ENCODE measurements around the gene CENPI.
A peak's percentile ranks its signal among the peaks of the same experiment; 100 is the strongest.
"Not testable (repeated sequence)": the region's sequence is repeated elsewhere in the genome, so short reads cannot be mapped to it uniquely, and the experiment has no call there.

CENPI gene, protein sequence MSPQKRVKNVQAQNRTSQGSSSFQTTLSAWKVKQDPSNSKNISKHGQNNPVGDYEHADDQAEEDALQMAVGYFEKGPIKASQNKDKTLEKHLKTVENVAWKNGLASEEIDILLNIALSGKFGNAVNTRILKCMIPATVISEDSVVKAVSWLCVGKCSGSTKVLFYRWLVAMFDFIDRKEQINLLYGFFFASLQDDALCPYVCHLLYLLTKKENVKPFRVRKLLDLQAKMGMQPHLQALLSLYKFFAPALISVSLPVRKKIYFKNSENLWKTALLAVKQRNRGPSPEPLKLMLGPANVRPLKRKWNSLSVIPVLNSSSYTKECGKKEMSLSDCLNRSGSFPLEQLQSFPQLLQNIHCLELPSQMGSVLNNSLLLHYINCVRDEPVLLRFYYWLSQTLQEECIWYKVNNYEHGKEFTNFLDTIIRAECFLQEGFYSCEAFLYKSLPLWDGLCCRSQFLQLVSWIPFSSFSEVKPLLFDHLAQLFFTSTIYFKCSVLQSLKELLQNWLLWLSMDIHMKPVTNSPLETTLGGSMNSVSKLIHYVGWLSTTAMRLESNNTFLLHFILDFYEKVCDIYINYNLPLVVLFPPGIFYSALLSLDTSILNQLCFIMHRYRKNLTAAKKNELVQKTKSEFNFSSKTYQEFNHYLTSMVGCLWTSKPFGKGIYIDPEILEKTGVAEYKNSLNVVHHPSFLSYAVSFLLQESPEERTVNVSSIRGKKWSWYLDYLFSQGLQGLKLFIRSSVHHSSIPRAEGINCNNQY
- 0.88 to 6.5 (median 2.9) reads per million in 4 experiments for total RNA-seq

DNA sequence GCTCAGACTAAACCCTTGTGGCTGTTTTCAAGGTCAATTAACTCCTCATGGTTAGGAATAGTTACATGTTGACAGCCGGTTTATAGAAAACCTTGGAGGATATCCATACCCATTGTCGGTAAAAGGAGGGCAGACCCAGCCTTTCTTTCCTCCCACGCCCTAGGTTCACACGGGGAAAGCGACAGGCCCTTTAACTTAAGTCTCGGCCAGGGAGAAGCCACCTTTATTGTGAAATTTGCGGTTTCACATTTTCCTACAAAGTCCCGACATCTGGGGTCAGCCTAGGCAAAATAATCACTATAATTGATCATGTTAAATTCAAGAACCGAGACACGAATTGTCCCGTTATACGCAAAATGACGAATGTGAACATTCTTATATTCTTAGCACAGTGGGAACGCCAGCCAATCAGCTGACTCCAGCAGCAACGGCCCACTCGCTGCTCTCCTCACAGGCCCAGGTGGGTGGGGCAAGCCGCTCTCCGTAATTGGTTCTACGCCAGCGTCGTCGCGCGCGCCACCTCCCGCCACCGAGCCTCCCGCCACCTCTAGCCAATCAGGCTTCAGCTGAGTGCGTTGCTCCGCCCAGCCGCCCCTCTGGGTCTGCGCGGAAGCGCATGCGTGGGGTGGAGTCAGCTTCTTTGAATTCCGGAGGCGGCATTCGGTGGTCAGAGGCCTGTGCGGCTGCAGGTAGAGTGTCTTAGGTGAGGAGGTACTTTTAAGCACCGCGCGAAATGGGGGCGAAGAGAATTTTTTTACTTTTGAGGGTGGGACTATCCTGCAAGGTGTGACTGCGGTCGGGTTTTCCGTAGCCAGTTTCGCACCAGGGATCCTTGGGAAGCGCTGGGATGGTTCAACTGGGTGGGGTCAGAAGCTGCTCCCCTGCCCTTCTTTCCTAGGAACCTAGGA is at the start of gene CENPI:
TSS of gene CENPI (plus strand) at position 659 of the 908 bp plus-strand sequence. CDS start 2,867 bp downstream, outside the sequence.
- peak; percentile 90 for DNase-seq

DNA sequence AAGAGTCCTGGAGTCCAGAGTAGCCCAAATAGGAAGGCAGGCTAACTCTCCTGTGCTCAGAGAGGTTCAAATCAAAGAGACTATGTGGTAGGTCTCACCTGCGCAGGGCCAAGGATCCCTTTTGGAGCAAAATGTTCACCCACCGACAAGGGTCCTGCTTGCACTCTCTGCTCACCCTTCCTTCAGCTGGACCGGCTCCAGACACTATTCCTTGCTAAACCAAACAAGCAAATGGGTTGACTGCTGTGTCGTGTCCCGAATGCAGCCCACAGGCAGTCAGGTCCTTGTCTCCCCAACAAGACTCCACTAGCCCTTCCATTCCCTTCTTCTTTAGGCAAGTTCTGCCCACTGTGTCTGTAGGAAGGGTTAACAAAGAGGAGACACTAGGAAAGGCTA is 46.9 kb upstream of the CENPI start:
- DNase-seq, result no peak

DNA sequence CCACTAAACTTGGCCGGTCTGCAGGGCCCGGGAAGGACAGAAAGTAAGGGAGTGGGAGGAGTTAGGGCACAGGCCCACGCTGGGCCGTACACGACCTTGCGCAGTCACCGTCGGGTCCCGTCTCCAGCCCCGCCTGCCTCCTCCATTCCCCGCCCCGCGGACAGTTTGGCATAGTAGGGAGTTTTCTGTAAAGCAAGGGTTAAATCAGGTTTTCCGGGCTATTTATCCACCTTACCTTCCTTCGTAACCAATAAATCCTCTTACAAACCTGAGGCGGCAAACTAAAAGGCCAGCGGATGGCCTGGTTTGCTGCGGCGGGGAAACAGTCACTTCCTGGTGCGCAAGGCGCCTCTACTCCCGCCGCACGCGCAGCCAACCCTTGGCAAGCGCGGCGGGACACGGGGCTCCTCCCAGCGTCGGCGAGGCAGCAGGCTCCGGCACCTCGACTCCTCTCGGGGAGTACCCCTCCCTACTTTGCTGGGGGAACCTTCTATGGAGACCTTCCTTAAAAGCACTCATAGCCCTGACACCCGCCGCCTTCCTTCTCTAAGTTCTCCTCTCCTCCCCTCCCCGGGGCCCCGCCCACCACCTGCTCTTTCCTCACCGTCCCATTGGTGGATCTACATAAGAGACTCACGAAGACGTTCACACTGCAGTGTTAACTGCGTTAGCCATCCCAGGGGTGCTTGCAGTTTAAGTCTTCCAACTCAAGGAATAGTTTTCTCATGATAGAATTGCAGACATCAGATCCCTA is 46.3 kb upstream of the CENPI start, which contains the start of gene TRMT2B:
TSS of gene TRMT2B (minus strand) at position 563 of the 754 bp plus-strand sequence. CDS start 9,822 bp downstream, outside the sequence.
- DNase-seq, result peak; percentile 65

DNA sequence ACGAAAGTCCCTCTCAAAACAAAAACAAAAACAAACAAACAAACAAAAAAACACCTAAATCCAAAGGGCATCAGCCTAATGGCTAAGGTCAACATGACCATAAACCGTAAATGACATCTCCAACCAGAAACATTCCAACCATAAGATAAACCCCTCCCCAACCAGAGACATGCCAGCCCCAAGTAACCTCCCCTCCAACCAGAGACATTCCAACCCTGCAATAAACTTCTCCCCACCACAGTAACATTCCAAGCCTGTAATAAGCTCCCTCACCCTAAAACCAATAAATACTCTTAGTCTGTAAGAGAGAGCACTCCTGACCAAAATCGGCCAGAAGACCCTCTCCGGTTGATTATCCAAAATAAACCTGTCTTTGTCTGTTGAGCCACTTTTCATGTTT is 41.5 kb upstream of the CENPI start:
- not testable (repeated sequence) for DNase-seq

DNA sequence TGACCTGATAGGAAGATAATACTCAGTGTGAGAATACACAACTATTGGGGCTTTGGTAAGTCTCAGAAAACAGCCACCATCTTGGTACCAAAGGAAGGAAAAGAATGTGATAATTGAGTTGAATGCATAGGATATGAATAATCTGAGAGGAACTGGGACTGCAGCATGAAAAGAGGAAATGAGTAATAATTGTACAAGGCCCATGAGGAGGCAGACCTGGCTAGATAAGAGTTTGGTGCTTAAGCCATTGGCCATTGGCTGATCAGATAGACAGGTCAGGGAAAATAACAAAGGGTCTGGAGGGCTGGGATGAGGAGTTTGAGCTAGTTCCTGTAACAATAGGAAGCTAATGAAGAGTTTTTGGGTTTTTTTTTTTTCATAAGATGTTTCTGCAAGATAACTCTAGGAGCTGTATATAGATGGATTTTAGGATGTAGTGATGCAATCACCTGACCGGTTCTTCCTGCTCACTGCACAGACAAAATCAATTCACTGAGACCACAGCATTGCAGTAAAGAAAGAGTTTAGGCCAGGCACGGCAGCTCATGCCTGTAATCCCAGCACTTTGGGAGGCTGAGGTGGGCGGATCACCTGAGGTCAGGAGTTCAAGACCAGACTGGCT is 40.8 kb upstream of the CENPI start:
- DNase-seq, result no peak

DNA sequence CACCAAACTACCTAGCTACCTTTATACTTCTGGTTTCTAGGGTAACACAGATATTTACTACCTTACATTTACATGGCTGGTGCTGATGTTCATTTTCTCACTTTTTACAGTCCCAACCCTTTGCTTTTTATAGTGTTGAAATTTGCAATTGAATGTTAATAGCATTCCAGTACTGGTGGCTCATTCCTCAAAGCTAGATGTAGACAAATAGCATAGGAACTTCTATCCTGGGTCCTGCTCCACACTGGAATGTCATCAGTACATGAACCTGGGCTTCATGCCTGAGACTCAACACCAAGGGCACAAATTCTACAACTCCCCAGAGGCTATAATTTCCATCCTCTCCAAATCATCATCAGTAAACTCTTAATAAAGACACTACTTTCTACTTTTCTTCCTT is 35.8 kb upstream of the CENPI start:
- DNase-seq, result no peak

DNA sequence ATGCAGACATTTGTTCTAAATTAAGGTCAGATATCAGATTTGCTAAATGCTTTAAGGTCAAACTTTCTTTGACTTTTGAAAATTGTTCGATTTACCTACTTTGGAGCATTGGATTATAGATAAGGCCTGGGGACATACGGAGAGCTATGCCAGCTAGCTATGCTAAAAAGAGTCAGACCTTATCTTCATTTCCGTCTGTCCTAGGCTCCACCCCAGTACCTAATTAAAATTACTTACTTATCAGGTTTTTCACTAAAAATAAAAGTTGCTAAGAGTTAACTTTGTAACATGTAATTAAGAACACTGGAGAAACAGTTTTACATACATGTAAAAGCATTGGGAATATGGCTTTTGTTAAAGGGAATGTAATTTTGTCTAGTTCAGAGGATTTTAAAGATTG is 26.4 kb upstream of the CENPI start:
- DNase-seq, result no peak

DNA sequence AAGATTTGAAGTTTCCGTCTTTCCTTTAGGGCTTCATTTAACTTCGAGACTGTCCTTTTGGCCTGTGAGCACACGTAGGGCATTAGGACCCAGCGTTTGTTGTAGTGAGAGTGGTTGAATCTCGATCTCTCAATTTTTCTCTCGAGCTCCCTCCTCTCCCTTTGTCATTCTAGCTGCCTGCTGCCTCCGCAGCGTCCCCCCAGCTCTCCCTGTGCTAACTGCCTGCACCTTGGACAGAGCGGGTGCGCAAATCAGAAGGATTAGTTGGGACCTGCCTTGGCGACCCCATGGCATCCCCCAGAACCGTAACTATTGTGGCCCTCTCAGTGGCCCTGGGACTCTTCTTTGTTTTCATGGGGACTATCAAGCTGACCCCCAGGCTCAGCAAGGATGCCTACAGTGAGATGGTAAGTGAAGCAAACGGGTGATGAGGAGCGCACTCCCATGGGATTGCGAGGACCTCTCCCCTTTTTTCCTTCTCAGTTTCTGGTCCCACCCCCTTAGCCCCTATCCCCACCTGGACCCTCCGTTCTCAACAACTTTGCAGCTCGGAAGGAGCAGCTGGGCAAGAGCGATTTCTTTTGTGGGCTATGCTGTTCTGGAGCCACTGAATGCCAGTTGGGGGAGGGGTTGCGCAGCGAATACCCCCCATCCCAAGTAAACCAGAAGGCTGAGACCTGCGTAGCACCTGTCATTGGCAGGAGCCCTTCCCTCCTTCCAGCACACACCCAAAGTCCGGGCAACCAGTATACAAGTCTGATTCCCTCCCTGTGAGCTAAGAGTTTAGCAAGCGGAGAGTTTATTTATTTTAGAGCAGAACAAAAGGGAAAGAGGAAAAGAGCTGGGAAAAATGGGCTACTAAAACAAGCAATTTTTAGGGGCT is 19.0 kb upstream of the CENPI start, which contains the start of gene TMEM35A:
TSS of gene TMEM35A (plus strand) at position 164 of the 883 bp plus-strand sequence. CDS start at position 288, 124 bp downstream.
- no peak for DNase-seq

DNA sequence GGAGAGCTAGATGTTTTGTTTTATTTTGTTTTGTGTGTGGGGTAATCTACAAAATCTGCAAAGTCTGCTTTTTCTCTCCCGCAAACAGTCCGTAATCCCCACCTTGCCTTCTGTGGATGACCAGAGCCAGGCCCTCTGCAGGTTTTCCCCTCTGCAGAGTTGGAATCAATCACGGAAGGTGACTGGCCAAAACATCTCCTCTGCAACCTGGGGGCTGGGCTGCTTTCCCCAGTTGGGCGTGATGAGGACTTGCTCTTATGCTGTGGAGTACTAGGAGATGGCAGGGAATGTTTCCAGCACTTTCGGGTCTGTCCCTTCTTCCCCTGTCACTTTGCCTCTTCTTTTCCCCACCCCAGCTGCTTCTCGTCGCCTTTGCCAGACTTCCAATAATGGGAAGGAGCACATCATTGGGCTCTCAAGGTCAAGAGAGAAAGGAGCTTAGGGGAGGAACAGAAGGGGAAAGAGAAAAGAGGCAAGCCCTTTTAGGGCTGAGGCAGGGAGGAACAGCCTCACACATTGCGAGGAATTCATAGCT is 18.2 kb upstream of the CENPI start:
- no peak for DNase-seq

DNA sequence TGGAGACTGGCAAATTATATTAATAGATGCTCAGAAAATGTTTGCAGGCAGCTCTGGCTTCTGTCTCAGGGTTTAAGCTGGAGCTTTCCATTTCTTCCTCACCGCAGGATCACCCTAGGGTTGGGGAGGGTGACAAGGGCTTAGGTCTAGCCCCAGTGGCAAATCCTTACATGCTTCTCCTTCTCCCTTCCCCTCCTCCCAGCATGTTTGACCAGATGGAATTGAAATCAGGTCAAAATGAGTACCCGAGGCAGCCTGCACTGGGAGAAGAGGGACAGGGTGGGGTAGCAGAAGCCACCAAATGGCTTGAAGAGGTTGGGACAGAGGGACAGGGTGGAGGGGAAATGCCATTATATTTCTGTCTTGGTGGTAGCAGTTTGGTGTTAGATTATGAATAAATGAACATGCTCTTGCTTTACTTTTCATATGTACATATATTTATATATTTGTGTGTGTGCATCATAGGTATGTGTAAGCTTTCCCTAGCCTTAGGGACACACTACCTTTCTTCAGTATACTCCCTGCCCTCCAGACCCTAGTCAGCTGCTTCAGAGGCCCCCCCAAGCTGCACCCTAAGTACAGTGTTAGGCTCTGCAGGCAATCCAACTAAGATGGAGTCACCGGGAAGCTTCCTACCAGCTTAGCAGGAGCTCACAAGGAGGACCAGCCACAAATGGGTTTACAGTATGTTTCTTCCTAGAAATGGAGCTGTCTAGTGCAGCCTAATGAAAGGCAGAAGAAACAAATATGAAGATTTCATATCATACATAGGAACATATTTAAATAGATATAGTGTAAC is 17.5 kb upstream of the CENPI start:
- DNase-seq, result no peak

DNA sequence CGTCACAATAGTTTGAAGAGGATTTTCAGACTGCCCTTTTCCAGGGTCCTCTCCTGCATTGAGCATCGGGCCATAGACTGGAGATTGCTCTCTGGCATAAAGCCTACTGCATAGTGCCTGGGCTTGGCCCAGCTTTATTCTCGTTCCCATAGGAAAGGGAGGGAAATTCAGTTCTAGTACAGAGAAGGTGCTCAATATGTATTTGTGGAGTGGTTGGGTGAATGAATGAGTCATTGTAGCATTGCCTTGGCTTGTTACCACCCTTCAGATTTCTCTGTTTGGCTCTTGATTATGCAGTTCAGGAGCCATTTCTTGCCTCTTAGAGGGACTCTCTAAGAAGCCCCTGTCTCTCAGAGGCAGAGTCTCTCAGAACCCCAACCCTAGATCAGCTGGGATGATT is 16.8 kb upstream of the CENPI start:
- no peak for DNase-seq

DNA sequence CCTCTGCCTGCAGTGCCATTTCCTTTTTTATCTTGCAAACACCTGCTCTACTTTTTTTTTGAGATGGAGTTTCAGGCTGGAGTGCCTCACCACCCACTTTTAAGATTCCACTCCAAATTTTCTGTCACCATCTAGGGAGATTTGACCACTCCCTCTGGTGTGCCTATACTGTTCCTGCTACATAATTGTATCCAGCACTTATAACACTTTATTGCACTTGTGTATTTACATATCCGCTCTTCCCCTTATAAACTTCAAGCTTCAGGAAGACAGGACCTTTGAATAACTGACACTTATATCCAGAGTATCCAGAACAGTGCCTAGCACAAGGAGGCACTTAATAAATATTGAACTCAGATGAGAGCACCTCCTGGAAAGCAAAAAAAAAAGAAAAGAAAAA is 6.2 kb upstream of the CENPI start:
- no peak for DNase-seq

DNA sequence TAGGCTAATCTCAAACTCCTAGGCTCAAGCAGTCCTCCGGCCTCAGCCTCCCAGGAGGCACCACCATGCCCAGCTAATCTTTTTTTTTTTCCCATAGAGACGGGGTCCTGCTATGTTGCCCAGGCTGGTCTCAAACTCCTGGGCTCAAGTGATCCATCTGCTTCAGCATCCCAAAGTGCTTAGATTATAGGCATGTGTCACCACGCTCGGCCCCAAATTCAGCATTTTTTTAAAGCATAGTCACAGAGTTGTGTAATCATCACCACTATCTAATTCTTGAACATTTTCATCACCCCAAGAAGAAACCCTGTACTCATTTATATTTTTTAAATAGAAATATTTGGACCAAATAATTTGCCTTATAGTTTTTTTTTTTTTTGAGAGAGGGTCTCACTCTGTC is 10.3 kb downstream of the CENPI start:
- DNase-seq, result no peak

DNA sequence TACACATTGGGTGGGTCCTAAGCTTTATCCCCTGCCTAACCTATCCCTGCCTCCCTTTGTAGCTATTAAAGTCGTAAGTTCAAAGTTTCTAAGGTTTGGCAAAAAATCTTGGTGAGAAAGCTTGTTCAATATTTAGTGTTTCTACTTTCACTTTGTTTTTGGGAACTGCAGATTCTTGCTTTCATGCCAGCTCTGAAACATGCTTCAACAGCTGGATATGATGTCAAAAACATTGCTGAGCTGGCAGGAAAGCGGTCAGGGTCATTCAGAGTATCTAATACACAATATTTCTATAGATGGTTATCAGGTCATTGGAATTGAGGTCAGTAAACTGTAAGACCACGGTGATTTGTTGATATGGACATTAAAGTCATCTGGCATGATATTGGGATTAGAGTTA is 19.7 kb downstream of the CENPI start:
- DNase-seq, result no peak

DNA sequence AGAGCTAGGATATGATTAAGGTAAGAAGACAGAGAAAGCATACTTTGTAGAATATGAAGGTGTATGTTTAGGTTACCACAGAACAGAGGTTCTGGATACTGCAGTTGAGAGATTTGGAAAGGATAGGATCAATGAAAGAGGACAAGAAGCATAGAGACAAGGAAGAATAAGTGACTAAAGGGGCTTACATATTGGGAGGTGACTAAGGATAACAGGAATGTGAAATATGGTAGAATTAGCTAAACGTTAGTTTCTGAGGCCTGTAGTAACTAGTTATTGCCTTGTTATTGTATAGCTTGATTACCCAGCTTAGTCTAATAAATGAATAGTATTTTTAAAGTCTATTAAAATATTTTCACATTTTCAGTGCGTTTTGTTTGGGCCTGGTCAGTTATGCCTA is 38.2 kb downstream of the CENPI start:
- no peak for DNase-seq
